Measurements from ENCODE around the gene PRSS53.
A peak's percentile ranks its signal among the peaks of the same experiment; 100 is the strongest.
"Not testable (repeated sequence)": the region's sequence is repeated elsewhere in the genome, so short reads cannot be mapped to it uniquely, and the experiment has no call there.

PRSS53 gene

DNA sequence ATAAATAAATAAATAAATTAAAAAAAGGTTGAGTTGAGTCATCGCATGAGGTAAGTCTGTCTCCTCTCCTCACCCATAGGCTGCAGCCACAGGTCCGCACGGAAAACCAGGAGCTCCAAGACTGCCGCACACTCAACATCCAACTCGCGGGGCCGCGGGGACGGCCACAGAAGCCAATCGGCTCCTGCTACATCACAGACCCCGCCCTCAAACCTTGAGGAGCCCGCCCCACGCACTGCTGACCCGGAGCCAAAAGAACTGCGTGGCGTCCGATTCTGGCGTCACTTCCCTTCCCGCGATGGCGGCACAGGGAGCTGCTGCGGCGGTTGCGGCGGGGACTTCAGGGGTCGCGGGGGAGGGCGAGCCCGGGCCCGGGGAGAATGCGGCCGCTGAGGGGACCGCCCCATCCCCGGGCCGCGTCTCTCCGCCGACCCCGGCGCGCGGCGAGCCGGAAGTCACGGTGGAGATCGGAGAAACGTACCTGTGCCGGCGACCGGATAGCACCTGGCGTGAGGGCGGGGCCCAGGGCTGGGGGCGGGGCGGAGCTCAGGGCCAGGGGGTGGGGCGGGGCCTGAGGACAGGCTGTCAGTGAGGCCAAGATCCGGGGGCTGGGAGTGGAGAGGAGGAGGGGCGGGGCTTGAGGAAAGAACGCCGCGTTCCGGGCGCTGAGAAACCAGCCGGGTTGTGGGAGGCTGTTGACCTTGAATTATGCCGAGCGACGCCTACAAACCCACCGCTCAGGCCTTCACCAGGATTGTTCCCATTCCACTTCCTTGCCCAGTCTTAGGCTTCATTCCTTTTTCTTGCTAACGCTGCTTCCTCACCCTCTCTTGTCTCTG, 28.9 kb upstream of the PRSS53 start, which contains the start of gene KAT8:
KAT8 (plus strand) TSS at position 281 of the 839 bp plus-strand sequence; CDS start at position 299, 18 bp downstream.
- peak; percentile 95 for DNase-seq

DNA sequence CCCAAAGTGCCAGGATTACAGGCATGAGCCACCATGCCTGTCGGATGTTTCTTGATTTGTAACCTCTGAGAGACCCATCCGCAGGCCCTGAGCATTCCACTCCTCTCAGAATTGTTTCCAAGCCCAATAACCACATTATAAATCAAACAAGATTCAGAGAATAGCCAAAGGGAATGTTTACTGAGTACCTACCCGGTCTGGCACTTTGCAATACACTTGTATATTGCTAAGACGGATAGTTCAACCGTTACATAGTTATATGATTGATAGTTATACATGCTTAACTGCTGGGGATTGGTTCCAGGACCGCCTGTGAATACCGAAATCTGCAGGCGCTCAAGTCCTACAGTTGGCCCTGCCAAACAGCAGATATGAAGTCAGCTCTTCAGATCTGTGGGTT, 25.7 kb upstream of the PRSS53 start:
- DNase-seq = no peak

DNA sequence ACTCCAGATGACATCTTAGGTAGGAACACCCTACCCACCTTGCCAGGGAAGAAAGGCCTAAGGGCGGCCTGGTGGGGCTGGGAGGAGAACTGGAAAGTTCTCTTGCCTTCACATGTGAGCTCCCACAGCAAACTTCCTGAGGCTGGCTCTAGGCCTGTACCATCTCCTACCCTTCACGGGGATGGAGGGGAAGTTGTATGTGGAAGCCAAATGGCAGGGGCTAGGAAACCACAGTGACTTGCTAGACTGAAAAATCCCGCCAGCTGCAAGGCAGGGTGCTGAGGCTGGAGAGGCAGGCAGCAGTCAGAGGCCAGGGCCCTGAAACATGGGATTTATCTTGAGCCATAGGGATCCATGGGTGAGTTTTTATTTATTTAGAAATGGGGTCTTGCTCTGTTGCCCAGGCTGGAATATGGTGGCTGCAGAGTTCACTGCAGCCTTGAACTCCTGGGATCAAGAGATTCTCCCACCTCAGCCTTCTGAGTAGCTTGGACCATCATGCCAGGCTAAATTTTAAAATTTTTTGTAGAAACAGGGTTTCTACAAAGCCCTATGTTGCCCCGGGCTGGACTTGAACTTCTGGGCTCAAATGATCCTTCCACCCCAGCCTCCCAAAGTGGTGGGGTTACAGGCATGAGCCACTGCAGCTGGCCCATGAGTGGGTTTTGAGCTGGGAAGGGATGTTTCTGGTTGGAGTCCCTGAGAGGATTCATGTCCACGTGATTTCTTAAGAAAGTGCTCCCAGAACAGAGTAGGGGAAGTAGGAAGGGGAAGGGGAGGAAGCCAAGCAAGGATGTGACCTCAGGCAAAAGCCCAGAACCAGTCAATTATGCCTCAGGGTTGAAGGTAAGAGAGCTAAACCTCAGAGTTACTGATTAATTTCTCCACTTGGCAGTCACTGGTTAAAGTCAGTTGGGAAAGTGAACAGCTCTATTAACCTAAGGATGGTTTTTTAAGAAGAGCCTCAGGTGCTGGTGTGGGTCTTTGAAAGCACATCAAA, 24.7 kb upstream of the PRSS53 start:
- DNase-seq = no peak

DNA sequence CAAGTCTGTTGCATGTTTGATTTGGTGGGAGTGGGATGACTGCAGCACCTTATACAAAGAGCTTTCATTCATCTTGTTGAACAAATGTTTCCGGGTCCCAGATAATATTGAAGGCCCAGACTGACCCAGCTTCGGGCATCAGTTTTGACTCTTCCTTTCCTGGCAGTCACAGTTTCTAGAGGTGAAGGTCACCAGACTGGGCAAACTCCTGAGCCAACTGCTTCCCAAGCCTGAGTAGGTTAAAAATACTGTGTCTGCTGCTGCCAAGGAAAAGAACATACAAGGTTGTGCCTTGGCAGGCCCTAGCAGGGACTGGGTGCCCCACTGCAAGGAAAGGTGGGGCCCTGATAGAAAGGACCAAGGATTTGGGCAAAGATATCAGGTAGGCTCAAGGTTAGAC, 24.0 kb upstream of the PRSS53 start:
- DNase-seq = no peak

DNA sequence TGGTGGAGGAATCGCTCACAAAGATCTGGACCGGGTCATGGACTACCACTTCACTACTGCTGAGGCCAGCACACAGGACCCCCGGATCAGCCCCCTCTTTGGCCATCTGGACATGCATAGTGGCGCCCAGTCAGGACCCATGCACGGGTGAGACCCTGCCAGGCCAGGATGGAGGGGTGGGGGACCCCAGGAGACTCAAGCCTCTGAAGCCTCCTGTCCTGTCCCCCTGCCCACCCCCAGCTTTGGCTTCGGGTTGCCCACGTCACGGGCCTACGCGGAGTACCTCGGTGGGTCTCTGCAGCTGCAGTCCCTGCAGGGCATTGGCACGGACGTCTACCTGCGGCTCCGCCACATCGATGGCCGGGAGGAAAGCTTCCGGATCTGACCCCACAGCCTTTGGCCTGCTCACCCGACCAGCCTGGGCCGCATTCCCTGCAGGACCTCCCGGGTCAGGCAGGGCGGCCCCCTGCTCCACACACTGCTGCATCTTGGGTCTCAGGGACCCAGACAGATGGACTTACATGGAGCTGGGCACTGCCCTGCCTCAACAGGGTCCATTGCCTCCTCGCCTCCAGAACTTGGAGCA, 23.2 kb upstream of the PRSS53 start:
- no peak for DNase-seq

DNA sequence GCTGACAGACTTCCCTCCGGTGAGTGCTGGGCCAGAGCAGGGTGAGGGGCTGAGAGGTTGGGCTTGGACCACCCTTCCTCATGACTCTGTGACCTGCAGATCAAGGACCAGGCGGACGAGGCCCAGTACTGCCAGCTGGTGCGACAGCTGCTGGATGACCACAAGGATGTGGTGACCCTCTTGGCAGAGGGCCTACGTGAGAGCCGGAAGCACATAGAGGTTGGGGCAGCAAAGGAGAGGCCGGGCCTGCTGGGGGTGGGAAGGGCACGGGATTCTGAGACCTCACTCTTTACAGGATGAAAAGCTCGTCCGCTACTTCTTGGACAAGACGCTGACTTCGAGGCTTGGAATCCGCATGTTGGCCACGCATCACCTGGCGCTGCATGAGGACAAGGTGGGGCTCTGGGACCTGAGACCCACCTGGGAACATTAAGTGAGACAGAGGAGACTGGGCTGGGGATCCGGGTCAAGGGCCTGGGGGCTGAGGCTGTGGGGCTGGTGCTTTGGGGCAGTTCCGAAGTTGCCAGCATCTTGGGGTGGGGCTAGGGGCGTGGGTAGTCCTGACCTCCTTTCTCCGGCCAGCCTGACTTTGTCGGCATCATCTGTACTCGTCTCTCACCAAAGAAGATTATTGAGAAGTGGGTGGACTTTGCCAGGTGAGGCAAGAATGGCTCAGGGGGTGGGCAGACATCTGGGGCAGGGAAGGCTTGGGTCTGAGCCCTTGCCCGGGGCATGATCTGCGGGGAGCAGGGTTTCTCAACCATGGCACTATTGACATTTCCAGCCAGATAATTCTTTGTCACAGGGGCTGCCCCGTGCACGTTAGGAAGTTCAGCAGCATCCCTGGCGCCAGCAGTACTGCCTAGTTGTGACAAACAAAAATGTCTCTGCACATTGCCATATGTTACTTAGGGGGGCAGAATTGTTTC, 21.6 kb upstream of the PRSS53 start:
- no peak for DNase-seq

DNA sequence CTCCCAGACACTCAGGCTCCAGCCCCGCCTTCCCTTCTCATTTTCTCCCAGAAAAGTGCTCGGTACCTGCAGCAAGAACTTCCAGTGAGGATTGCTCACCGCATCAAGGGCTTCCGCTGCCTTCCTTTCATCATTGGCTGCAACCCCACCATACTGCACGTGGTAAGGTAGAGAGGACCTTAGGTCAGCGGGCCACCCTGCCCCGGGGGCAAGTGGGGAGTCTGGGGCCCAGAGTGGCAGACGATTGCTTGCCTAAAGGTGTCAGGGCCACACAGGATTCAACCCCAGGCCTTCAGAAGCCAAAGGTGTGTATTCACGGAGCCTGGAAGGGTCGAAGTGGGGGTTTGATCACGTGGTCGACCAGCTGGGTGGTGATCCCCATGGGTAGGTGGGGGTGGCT, 20.9 kb upstream of the PRSS53 start:
- no peak for DNase-seq

DNA sequence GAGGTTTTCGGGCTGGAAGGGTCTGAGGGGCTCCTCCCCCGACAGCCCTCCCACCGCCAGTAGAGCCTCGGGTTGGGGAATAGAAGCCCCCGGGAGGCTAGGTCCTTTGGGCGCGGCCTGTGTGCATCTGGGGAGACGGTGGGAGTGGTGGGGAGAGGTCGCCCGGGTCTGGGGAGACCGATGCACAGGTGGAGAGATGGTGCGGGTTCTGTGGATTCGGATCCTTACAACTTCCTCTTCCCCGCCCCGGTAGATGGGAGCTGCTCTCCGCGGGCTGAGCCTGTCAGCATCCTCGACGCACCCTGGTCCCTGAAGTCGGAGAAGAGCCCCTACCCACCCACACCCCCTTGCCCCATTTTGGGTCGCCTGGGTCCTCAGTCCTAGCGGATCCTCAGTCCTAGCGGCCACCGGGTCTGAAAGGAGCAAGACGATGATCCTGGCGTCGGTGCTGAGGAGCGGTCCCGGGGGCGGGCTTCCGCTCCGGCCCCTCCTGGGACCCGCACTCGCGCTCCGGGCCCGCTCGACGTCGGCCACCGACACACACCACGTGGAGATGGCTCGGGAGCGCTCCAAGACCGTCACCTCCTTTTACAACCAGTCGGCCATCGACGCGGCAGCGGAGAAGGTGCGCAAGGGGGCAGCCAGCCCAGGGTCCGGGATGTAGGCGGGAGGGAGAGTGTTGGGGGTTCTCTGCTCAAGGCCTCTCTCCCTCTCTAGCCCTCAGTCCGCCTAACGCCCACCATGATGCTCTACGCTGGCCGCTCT, 20.2 kb upstream of the PRSS53 start:
- no peak for DNase-seq

DNA sequence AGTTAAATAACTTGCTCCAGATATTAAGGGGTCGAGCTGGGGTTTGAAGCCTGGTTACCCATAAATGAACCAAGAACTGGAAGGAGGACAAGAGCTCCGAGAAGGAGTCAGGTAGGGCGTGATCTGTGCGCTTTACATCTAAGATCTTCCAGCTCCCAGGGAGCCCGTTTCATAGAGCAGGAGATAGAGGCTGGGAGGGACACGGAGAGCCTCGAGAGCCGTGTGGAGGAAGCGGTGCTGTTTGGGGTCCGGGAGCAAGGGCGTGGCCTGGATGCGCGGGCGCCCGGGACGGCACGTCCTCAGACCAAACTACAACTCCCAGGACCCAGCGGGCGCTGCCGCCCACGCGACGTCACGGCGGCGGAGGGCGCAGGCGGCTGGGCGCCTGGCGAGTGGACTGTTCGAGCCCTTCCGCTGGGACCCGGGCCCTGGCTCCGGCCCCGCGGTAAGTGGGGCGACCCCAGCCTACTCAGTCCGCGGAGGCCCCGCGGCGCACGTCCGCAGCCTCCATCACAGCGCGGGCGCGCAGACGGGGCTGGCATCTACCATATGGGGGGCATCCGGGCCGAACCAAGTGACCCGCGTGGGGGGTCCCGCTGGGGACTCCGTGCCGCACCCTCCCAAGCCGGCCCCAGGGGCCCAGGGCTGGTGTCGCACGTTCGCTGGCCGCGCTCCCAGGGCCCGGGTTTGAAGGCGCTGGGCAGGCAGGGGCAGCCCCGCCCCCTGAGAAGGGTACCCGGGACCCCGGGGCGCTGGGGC, 19.5 kb upstream of the PRSS53 start, which contains the start of gene BCKDK:
BCKDK (plus strand) TSS at position 352 of the 759 bp plus-strand sequence. CDS start 838 bp downstream, outside the sequence.
- peak; percentile 42 for DNase-seq

DNA sequence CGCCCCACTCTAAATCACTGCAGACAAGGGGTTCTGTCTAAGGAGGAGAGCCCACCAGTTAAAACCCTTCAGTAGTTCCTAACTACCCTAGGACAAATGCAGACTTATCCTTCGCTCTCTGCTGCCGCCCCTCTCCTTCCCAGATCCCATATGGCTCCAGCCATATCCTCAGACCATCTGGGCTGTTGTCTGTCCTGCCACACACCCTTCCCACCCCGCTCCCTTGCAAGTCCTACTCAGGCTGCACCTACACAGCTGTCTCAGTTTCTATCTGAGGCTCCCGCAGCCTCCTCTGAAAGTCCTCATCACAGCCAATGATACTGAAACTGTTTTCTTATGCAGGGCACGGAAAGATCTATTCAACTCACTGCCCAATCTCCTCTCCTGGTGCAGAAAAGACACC, 18.7 kb upstream of the PRSS53 start:
- DNase-seq = no peak

DNA sequence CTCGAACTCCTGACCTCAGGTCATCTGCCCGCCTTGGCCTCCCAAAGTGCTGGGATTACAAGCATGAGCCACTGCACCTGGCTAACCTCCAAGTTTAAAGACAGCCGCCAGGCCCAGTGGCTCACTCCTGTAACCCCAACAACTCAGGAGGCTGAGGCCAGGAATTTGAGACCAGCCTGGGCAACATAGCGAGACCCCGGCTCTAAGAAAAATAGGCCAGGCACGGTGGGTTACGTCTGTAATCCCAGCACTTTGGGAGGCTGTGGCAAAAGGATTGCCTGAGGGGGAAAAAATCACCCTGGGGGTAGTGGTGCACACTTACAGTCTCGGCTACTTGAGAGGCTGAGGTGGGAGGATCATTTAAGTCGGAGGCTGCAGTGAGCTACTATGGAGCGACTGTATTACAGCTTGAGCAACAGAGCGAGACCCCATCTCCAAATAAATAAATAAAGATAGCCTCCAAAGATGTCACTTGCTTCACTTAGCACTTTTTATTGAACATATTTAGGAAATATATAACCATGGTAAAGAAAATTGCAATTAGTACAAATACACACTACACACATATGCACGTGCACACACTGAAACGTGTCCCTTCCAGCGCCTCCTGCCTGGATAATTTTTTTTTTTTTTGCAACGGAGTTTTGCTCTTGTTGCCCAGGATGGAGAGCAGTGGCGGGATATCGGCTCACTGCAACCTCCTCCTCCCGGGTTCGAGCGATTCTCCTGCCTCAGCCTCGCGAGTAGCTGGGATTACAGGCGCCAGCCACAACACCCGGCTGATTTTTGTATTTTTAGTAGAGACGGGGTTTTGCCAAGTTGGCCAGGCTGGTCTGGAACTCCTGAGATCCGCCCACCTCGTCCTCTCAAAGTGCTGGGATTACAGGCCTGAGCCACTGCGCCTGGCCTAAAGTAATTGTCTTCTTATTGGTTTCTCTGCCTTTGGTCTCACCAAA, 18.0 kb upstream of the PRSS53 start:
- DNase-seq = no peak

DNA sequence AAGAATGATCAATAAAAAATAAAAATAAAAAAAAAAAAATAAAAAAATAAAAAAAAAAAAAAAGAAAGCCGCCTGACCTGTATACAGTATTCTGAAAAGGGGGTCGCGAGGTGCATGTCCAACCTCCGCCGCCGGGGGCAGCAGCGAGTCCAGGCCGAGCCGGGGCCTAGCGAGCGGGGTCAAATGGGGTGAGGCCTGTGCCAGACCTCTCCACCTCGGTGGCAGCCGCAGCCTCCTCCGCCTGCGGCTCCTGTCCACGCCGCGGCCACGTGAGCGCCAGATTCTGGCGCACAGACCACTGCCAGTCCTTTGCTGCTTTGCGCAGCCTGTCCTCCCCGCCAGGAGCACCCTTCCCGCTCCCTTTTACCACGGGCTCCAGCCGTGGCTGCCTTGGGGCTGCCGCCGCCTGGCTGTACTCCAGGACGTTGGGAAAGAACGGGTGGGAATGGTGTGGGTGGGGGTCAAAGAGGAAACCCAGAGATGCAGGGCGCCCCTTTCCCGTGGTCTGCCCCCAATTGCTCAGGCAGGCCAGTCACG, 17.0 kb upstream of the PRSS53 start:
- DNase-seq = peak; percentile 70

DNA sequence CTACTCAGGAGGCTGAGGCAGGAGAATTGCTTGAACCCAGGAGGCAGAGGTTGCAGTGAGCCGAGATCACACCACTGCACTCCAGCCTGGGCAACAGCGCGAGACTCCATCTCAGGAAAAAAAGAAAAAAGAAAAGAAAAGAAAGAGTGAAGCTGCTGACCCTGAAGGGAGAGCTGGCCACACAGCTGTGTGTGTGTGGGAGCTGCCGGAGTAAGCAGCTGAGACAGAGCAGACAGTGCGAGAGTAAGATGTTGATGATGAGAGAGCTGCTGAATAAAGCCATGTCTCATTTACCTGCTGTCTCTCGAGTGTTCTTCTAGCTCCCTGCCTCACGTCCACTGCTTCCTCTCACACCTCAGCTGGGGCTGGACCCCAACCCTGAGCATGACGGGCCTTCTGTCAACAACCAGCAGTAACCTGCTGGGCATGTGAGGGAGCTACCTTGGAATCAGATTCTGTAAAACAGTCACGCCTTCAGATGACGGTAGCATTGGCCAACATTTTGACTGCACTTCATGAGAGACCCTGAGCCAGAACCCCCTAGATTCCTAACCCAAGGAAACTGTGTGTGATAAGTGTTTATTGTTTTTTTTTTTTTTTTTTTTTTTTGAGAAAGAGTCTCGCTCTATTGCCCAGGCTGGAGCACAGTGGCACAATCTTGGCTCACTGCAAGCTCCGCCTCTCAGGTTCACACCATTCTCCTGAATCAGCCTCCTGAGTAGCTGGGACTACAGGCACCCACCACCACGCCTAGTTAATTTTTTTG, 12.3 kb upstream of the PRSS53 start:
- DNase-seq = not testable (repeated sequence)

DNA sequence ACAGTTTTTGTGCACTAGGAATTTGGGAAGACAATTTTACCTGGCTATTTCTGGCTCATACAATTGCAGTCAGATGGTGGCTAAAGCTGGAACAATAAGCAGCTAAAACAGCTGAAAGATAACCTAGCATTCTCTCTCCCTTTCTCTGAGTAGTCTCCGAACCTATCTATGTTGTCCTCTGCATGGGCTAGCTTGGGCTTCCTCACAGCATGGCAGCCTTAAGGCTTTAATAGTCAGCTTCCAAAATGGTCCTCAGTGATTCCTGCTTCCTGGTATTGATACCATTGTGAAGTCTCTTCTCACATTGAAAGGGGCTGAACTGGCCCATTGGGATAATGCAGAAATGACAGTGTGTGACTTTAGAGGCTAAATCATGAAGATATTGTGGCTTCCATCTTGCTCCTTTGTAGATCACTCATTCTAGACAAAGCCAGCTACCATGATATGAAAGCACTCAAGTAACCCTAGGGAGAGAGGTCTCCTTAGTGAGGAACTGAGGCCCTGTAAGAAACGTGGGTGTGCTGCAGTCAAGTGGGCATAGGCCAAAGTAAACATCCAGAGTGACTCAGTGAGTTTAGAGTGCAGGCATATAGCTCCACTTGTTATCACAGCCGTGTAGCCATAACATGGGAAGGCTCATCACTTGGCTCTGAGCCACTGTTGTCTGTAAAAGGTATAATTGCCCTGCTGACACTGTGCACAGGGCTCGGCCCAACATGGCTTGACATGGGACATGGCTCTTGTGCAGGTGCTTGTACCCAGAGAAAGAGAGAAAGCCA, 11.3 kb upstream of the PRSS53 start:
- no peak for DNase-seq

DNA sequence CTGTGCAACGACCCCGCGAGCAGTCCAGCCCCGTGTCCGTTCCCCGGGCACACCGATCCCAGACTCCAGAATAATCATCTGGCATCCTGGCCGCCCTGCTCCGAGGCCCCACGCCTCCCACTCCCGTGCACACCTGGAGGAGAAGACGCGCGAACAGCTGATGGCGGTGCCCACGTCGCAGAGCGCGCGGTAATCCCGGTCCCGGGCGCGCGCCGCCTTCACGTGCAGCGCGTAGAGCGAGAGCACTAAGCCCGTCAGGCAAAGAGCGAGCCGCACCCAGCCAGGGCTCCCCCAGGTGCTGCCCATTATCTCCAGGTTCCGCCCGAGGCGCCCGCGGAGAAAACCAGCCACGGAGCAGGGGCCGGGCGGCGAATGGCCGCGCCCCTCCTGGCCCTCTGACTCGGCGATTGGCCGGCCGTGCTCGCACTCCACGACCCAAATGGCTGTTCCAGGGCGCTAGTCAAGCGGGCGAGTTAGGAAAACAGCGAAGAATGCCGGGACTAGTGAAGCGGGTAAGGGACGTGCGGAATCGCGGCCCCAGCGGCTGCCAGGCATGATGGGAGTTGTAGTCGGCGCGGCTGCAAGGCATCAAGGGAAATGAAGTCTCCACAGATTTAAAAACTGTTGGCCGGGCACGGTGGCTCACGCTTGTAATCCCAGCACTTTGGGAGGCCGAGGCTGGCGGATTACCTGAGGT, 5.8 kb upstream of the PRSS53 start, which contains the start of gene VKORC1:
VKORC1 (minus strand) TSS at position 374 of the 697 bp plus-strand sequence; CDS start at position 306, 68 bp downstream.
- peak; percentile 72 for DNase-seq

DNA sequence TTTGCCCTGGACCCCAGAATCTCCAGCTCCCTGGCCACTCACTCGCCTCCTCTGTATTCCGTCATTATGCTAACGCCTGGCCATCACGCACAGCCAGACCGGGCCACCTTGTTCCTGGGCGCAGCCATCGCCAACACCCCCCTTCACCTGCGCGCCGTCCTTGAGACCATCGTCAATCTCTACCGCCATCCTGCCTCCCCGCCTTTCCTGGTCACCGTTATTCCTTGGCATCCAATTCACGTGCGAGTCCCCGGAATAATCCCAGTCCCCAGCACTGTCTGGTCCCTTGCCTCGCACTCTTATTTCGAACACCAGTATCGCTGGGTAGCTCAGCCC, 5.3 kb upstream of the PRSS53 start:
- DNase-seq = no peak

Measured in activated T-cell treated with anti-CD3 and anti-CD28 coated beads for 4 hours (primary cell).